Urinary bladder (tissue), 4 donors: Measurements from ENCODE around the gene PARD3B. TPM values are rescaled to one million over a fixed set of nuclear protein-coding genes. Genes with fewer than 3 reads are reported as not detected.

Experiments used
- DNase-seq: peaks from one replicate; pipeline ENCODE4 v3.0.0-alpha.2; 2015; ENCODE audit errors: extremely low spot score
- H3K27ac ChIP-seq: one replicate; pipeline ENCODE4 v1.5.1; 2013; ENCODE audit warnings: low read depth, mild to moderate bottlenecking, moderate library complexity
- H3K36me3 ChIP-seq: one replicate; pipeline ENCODE4 v1.6.1; 2013; ENCODE audit warnings: mild to moderate bottlenecking, moderate library complexity; ENCODE audit not compliant: insufficient read depth
- H3K4me1 ChIP-seq: one replicate; pipeline ENCODE4 v1.6.1; 2013; ENCODE audit warnings: mild to moderate bottlenecking, moderate library complexity; ENCODE audit not compliant: insufficient read depth
- H3K4me3 ChIP-seq: one replicate; pipeline ENCODE4 v1.5.1; 2013; ENCODE audit warnings: low read depth, low read length
- WGBS: extraction: QIAGEN DNeasy Blood & Tissue Kit; methylation state at CpG from one replicate; pipeline ENCODE4 v1.1.7; 2013; 5-methylcytosine and 5-hydroxymethylcytosine counted together
- polyA plus RNA-seq: library from polyadenylated mRNA; stranded (reverse); fragments of 200-250 nt; gene quantifications from one replicate; pipeline ENCODE4 v1.2.3, GENCODE V29; 2013
- total RNA-seq: library from RNA; depleted of rRNA; stranded (reverse); fragments of >200 nt; gene quantifications from one replicate; pipeline ENCODE4 v1.2.3, GENCODE V29; 2014
- donor health status: healthy with polysubstance abuse.
- donor health status: healthy.

PARD3B gene
- total and polyA plus RNA-seq, 2 donors, result 9.1 to 42.9 TPM

GRCh38 chr2:205366336-205367060 lies 821.2 kb downstream of the PARD3B start:
- no peaks in the 10 kb centered on the region for H3K4me1 ChIP-seq
- no peak for DNase-seq
- no peak overlapping the region for H3K4me3 ChIP-seq
- no peak overlapping the region for H3K27ac ChIP-seq
- 83% methylated on average over 6 of the region's 6 CpGs for WGBS
- H3K36me3 ChIP-seq, result no peaks in the 10 kb centered on the region

GRCh38 chr2:205367331-205367935 lies 822.2 kb downstream of the PARD3B start:
- Histone ChIP-seq H3K27ac (no peak overlapping the region), H3K4me1 (no peaks in the 10 kb centered on the region), H3K4me3 (no peak overlapping the region), H3K36me3 (no peaks in the 10 kb centered on the region)
- DNase-seq, result no peak
- 38% methylated on average over 2 of the region's 2 CpGs for WGBS

- Histone ChIP-seq H3K4me3 (no peak overlapping the region), H3K4me1 (no peaks in the 10 kb centered on the region), H3K36me3 (no peaks in the 10 kb centered on the region), H3K27ac (no peak overlapping the region)
- no peak for DNase-seq
- WGBS, result 43% methylated on average over 1 of the region's 1 CpG
These were observed 824.5 kb downstream of the PARD3B start for GRCh38 chr2:205369813-205370212.

GRCh38 chr2:205370726-205371125 lies 825.5 kb downstream of the PARD3B start:
- H3K27ac ChIP-seq, result no peak overlapping the region
- DNase-seq, result no peak
- H3K4me3 ChIP-seq, result no peak overlapping the region
- over 99% methylated on average over 2 of the region's 2 CpGs for WGBS
- no peaks in the 10 kb centered on the region for H3K36me3 ChIP-seq
- no peaks in the 10 kb centered on the region for H3K4me1 ChIP-seq

GRCh38 chr2:205372141-205372540 lies 826.9 kb downstream of the PARD3B start:
- H3K4me1 ChIP-seq, result no peaks in the 10 kb centered on the region
- no peaks in the 10 kb centered on the region for H3K36me3 ChIP-seq
- H3K4me3 ChIP-seq, result no peak overlapping the region
- no peak for DNase-seq
- H3K27ac ChIP-seq, result no peak overlapping the region

- Histone ChIP-seq H3K4me3 (no peak overlapping the region), H3K27ac (no peak overlapping the region), H3K4me1 (no peaks in the 10 kb centered on the region), H3K36me3 (no peaks in the 10 kb centered on the region)
- WGBS, result 59% methylated on average over 9 of the region's 9 CpGs
- no peak for DNase-seq
These were observed 830.5 kb downstream of the PARD3B start for GRCh38 chr2:205375461-205376448.

GRCh38 chr2:205377324-205377723 lies 832.0 kb downstream of the PARD3B start:
- no peaks in the 10 kb centered on the region for H3K36me3 ChIP-seq
- DNase-seq, result no peak
- no peak overlapping the region for H3K4me3 ChIP-seq
- H3K27ac ChIP-seq, result no peak overlapping the region
- H3K4me1 ChIP-seq, result no peaks in the 10 kb centered on the region

- Histone ChIP-seq H3K36me3 (no peaks in the 10 kb centered on the region), H3K4me1 (no peaks in the 10 kb centered on the region), H3K27ac (no peak overlapping the region), H3K4me3 (no peak overlapping the region)
- no peak for DNase-seq
- WGBS, result 98% methylated on average over 2 of the region's 2 CpGs
These were observed 838.3 kb downstream of the PARD3B start for GRCh38 chr2:205383601-205384000.

GRCh38 chr2:205386109-205386508 lies 840.8 kb downstream of the PARD3B start:
- 87% methylated on average over 3 of the region's 3 CpGs for WGBS
- DNase-seq, result no peak
- no peak overlapping the region for H3K27ac ChIP-seq
- H3K4me1 ChIP-seq, result no peaks in the 10 kb centered on the region
- H3K4me3 ChIP-seq, result no peak overlapping the region
- no peaks in the 10 kb centered on the region for H3K36me3 ChIP-seq

- H3K4me3 ChIP-seq, result no peak overlapping the region
- H3K27ac ChIP-seq, result no peak overlapping the region
- no peak for DNase-seq
- H3K36me3 ChIP-seq, result no peaks in the 10 kb centered on the region
- H3K4me1 ChIP-seq, result no peaks in the 10 kb centered on the region
- 83% methylated on average over 5 of the region's 5 CpGs for WGBS
These were observed 842.2 kb downstream of the PARD3B start for GRCh38 chr2:205387350-205388055.

GRCh38 chr2:205390866-205391265 lies 845.6 kb downstream of the PARD3B start:
- Histone ChIP-seq H3K4me3 (no peak overlapping the region), H3K4me1 (no peaks in the 10 kb centered on the region), H3K36me3 (no peaks in the 10 kb centered on the region), H3K27ac (no peak overlapping the region)
- 91% methylated on average over 4 of the region's 4 CpGs for WGBS
- no peak for DNase-seq

- WGBS, result 93% methylated on average over 6 of the region's 6 CpGs
- Histone ChIP-seq H3K27ac (no peak overlapping the region), H3K36me3 (no peaks in the 10 kb centered on the region), H3K4me3 (no peak overlapping the region), H3K4me1 (no peaks in the 10 kb centered on the region)
- DNase-seq, result no peak
These were observed 856.2 kb downstream of the PARD3B start for GRCh38 chr2:205401511-205401910.

- DNase-seq, result no peak
These were observed 856.7 kb downstream of the PARD3B start for GRCh38 chr2:205402011-205402410.

More at GRCh38 chr2:205402011-205402410, 856.7 kb downstream of the PARD3B start:
- Histone ChIP-seq H3K4me1 (no peaks in the 10 kb centered on the region), H3K27ac (no peak overlapping the region), H3K4me3 (no peak overlapping the region), H3K36me3 (no peaks in the 10 kb centered on the region)
- WGBS, result 82% methylated on average over 2 of the region's 2 CpGs
